Measurements from ENCODE around the gene GHR. TPM values are rescaled to one million over a fixed set of nuclear protein-coding genes. Genes with fewer than 3 reads are reported as not detected.

Gene GHR
- polyA plus RNA-seq, 1 experiment, result 0.63 TPM

DNA sequence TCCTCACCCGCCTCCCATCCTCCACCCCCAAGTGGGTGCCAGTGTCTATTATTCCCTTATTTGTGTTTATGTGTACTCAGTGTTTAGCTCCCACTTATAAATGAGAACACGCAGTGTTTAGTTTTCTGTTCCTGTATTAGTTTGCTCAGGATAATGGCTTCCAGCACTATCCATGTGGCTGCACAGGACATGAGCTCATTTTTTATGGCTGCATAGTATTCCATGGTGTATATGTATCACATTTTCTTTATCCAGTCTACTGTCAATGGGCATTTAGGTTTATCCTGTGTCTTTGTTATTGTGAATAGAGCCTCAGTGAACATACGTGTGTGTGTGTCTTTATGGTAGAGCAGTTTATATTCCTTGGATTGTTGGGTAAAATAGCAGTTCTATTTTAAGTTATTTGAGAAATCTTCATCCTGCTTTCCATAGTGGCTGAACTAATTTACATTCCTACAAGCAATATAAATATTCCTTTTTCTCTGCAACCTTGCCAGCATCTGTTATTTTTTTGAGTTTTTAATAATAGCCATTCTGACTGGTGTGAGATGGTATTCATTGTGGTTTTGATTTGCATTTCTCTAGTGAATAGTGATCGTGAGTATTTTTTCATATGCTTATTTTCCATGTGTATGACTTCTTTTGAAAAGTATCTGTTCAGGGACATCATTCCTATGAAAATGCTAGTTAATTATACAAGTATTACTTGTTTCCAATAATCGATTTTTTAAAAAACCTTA lies 169.3 kb downstream of the GHR start:
- H3K4me3 ChIP-seq (ENCODE audit: low read depth, low read length), result no peak overlapping the region
- ChIA-PET POLR2A (no interaction called here), CTCF (interaction anchor here (5.9 kb wide), 1 partner anchor 9 kb away, joined by 34 read pairs; no protein-coding TSS in a partner anchor)
- no peak for TF ChIP-seq CTCF (IDR thresholded peaks at IDR 0.05; ENCODE audit: low read depth, low read length)
- H3K27me3 ChIP-seq (ENCODE audit: control insufficient read depth, insufficient read depth, low read length), result no peaks in the 10 kb centered on the region
- no peak overlapping the region for H3K27ac ChIP-seq (ENCODE audit: low read depth, low read length)
- no peaks in the 10 kb centered on the region for H3K9me3 ChIP-seq (ENCODE audit: control insufficient read depth, insufficient read depth, low read length)
- no peak for DNase-seq (ENCODE audit: low read depth, low spot score)

GRCh38 chr5:42593591-42593990 lies 170.4 kb downstream of the GHR start:
- DNase-seq (ENCODE audit: low read depth, low spot score), result no peak
- CTCF ChIA-PET, result interaction anchor here (5.9 kb wide), 1 partner anchor 10 kb away, joined by 34 read pairs; no protein-coding TSS in a partner anchor

DNA sequence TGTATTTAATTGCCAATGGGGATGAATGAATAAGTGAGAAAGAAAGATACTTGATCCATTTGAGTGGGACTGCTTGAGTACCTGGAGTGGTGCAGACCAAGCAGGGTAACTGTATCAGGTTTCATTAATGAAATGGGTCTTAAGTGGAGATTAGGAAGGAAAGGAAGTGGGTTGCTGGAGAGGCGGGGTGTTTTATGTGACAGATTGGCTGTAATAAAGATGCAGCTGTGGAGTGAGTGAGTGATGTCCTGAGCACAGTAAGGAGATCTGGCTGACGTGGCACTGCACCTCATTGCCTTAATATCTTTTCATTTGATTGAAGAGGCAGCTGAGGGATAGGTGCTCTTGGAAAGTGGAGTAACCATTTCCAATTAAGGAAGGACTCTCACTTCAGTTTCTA lies 172.4 kb downstream of the GHR start:
- no peak overlapping the region for H3K27ac ChIP-seq (ENCODE audit: low read depth, low read length)
- DNase-seq (ENCODE audit: low read depth, low spot score), result no peak
- TF ChIP-seq CTCF (IDR thresholded peaks at IDR 0.05; ENCODE audit: low read depth, low read length), result no peak
- no peaks in the 10 kb centered on the region for H3K27me3 ChIP-seq (ENCODE audit: control insufficient read depth, insufficient read depth, low read length)
- POLR2A ChIA-PET, result no interaction called here
- CTCF ChIA-PET, result interaction anchor here (5.9 kb wide), 1 partner anchor 12 kb away, joined by 34 read pairs; no protein-coding TSS in a partner anchor
- H3K4me3 ChIP-seq (ENCODE audit: low read depth, low read length), result no peak overlapping the region
- H3K9me3 ChIP-seq (ENCODE audit: control insufficient read depth, insufficient read depth, low read length), result no peaks in the 10 kb centered on the region

More at GRCh38 chr5:42593591-42593990, 170.4 kb downstream of the GHR start:
- POLR2A ChIA-PET, result no interaction called here
- no peak for TF ChIP-seq CTCF (IDR thresholded peaks at IDR 0.05; ENCODE audit: low read depth, low read length)
- Histone ChIP-seq H3K9me3 (ENCODE audit: control insufficient read depth, insufficient read depth, low read length) (no peaks in the 10 kb centered on the region), H3K4me3 (ENCODE audit: low read depth, low read length) (no peak overlapping the region), H3K27me3 (ENCODE audit: control insufficient read depth, insufficient read depth, low read length) (no peaks in the 10 kb centered on the region), H3K27ac (ENCODE audit: low read depth, low read length) (no peak overlapping the region)

DNA sequence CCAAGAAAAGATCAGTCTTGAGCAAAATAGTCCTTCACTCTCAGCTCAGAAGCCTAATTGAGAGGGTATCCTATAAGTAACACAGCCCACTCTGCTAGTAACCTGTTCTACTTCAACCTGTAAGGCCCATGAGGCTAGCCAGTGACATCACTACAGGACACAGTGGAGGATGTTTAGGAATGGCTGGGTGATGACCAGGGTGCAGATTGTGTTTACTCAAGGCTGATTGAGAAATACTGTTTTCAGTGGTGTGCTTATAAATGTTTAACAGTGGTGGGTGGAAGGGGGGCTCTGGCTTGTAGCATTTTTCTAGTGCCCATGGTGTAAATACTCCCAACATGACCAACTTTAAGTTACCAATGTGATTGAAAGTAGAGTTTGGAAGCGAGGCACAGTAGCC lies 173.6 kb downstream of the GHR start:
- CTCF ChIA-PET, result no interaction called here
- POLR2A ChIA-PET, result no interaction called here
- H3K27me3 ChIP-seq (ENCODE audit: control insufficient read depth, insufficient read depth, low read length), result no peaks in the 10 kb centered on the region
- H3K9me3 ChIP-seq (ENCODE audit: control insufficient read depth, insufficient read depth, low read length), result no peaks in the 10 kb centered on the region
- no peak for DNase-seq (ENCODE audit: low read depth, low spot score)
- H3K4me3 ChIP-seq (ENCODE audit: low read depth, low read length), result no peak overlapping the region
- TF ChIP-seq CTCF (IDR thresholded peaks at IDR 0.05; ENCODE audit: low read depth, low read length), result no peak
- H3K27ac ChIP-seq (ENCODE audit: low read depth, low read length), result no peak overlapping the region

DNA sequence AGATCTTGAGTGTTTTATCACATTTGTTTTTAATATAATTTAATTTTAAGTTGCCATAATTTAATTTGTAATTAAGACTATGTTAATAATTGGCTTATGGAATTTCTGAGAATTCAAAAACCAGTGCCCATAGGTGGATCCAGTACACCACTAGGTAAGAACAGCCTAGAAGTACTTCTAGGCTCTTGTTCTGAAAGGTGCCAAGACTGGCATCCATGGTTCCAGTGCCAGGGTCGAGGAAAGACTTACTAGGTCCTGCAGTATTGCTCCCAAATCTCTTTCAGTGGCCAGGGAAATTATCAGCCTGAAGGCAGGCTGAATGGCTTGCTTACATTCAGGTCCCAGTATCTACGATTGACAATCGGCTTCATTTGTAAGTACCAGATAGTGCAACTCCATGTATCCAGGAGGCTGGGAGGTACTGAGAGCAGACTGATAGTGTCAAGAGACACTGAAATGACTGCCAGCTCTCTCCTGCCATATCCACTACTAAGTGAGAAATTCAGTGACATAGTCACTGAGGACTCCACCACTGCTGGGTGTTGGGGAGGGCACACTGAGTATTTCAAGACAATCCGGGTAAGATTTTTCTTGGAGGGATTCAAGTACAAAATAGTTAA lies 174.2 kb downstream of the GHR start:
- no peak for DNase-seq (ENCODE audit: low read depth, low spot score)
- no peak for TF ChIP-seq CTCF (IDR thresholded peaks at IDR 0.05; ENCODE audit: low read depth, low read length)
- POLR2A ChIA-PET, result no interaction called here
- H3K27me3 ChIP-seq (ENCODE audit: control insufficient read depth, insufficient read depth, low read length), result no peaks in the 10 kb centered on the region
- no peaks in the 10 kb centered on the region for H3K9me3 ChIP-seq (ENCODE audit: control insufficient read depth, insufficient read depth, low read length)
- CTCF ChIA-PET, result no interaction called here
- no peak overlapping the region for H3K27ac ChIP-seq (ENCODE audit: low read depth, low read length)
- no peak overlapping the region for H3K4me3 ChIP-seq (ENCODE audit: low read depth, low read length)
